Stimulated activated CD4-positive, alpha-beta T cell treated with anti-CD3 and anti-CD28 coated beads, Interleukin-2, amount 100 ng/mL, for 4 hours (primary cell): ENCODE data around the gene RAB1B.

Experiments used
- DNase-seq: peaks from one replicate; pipeline ENCODE4 v3.0.0-alpha.2; 2020; ENCODE audit warnings: low read depth

Gene RAB1B

DNA sequence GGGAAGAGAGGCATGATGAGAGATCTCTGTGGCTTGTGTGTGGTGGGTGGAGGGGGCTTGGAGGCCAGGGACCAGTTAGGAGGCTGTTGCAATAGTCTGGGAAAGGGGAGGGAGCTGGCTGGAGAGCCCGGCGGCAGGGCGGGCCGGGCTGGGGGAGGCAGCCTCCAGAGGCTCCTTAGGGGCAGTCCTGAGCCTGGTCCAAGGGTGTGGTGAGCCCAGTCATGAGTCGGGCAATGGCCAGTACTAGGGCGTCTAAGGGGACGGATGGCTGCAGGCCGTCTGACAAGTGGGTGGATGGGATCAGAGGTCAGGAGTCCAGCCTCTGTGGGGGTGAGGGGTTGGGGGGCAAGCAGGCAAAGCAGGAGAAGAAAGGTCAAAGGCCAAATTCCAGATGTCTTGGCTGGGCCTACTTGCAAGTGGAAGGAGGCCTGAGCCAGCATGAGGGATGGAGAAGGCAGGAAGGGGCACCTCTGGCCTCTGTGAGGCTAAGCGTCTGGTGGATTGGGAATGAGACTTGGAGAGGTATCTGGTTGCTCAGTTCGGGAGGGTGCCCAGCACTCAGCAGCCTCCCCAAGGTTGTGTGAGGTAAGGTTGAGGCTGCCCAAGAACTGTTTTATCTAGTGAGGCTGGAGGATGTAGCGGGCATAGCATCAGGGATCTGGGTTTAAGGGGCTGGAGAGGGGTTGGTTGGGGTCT, 54.4 kb downstream of the RAB1B start:
- DNase-seq = no peak

- DNase-seq = no peak
These were observed 55.2 kb downstream of the RAB1B start for GRCh38 chr11:66323684-66324083.

DNA sequence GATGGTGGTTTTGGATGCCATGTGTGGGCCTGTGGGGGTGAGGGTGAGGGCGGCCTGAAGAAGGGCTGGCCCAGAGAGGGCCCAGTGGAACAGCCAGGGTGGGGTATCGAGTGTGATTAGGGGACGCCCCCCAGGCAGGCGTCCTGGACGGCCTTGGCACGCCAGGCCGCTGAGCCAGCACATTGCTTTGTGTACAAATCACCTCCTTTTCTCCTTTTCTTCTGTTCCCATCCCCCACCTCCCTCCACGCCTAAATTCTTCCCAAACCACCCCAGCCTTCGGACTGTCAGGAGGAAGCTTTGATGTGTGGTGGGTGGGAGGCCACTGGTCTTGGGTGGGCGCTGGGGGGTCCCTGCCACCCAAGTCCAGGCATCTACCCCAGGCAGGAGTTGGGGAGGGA, 56.2 kb downstream of the RAB1B start:
- no peak for DNase-seq

GRCh38 chr11:66325263-66325671, 56.8 kb downstream of the RAB1B start:
- no peak for DNase-seq

GRCh38 chr11:66326261-66327111, 58.0 kb downstream of the RAB1B start:
- DNase-seq = no peak
